Upper lobe of left lung (tissue), 6 donors: ENCODE data around the gene TREML4. TPM values are rescaled to one million over a fixed set of nuclear protein-coding genes. Genes with fewer than 3 reads are reported as not detected.
"Not testable (repeated sequence)": the region's sequence is repeated elsewhere in the genome, so short reads cannot be mapped to it uniquely, and the experiment has no call there.

Source experiments
- ATAC-seq, 2 donors: fragments of 200-7000 bp; cut with Tn5 transposase; one replicate each; pipeline ENCODE4 v1.9.1; 2022; ENCODE audit warnings: mild to moderate bottlenecking in 2 of 2, moderate library complexity in 2 of 2; ENCODE audit not compliant: low FRiP score in 2 of 2
- DNase-seq, 2 donors: peaks; one replicate each; pipeline ENCODE4 v3.0.0-alpha.2; 2019 to 2020
- H3K27ac ChIP-seq, 4 donors: fragments of 200-600 bp; sonication (generic); one replicate each; pipeline ENCODE4 v1.5.1; 2016 to 2019
- H3K27me3 ChIP-seq, 4 donors: fragments of 200-600 bp; sonication (generic); one replicate each; pipeline ENCODE4 v1.5.1; 2017 to 2019
- H3K36me3 ChIP-seq, 4 donors: fragments of 200-600 bp; sonication (generic); one replicate each; pipeline ENCODE4 v1.5.1; 2016 to 2019
- H3K4me1 ChIP-seq, 4 donors: fragments of 200-600 bp; sonication (generic); one replicate each; pipeline ENCODE4 v1.5.1; 2018 to 2019
- H3K4me3 ChIP-seq, 4 donors: fragments of 200-600 bp; sonication (generic); one replicate each; pipeline ENCODE4 v1.5.1; 2017 to 2019; ENCODE audit warnings: mild to moderate bottlenecking in 2 of 4, moderate library complexity in 1 of 4
- H3K9me3 ChIP-seq, 4 donors: fragments of 200-600 bp; sonication (generic); one replicate each; pipeline ENCODE4 v1.5.1; 2018 to 2019
- CTCF ChIP-seq, 6 experiments: fragments of 450-650 bp in 4 of 6; fragments of 200-600 bp in 2 of 6; sonication (generic) in 2 of 6; IDR thresholded peaks; one replicate each; pipeline ENCODE4 v1.5.1; 2016 to 2019; ENCODE audit warnings: antibody characterized with exemption in 6 of 6
- EP300 ChIP-seq, 4 donors: sonication (generic); formaldehyde crosslinking; IDR thresholded peaks; one replicate each; pipeline ENCODE4 v1.5.1; 2017; ENCODE audit warnings: antibody characterized with exemption in 4 of 4, control low read depth in 2 of 4
- POLR2A ChIP-seq, 4 donors: fragments of 450-650 bp; IDR thresholded peaks; one replicate each; pipeline ENCODE4 v1.5.1; 2016 to 2017; ENCODE audit warnings: antibody characterized with exemption in 4 of 4, mild to moderate bottlenecking in 2 of 4
- POLR2AphosphoS5 ChIP-seq, 2 donors: sonication (generic); formaldehyde crosslinking; IDR thresholded peaks; one replicate each; pipeline ENCODE4 v1.5.1; 2017; ENCODE audit warnings: antibody characterized with exemption in 2 of 2
- WGBS, 2 donors: methylation state at CpG; one replicate each; pipeline ENCODE4 v1.1.5; 2017 to 2018; 5-methylcytosine and 5-hydroxymethylcytosine counted together
- total RNA-seq, 6 donors: library from RNA; depleted of rRNA in 4 of 6; stranded (reverse); fragments of >200 nt in 4 of 6; gene quantifications; one replicate each; pipeline versions ENCODE4 v1.1.0 to v1.2.1, GENCODE V29; 2016 to 2021
- donor health status: DM: no; HTN: no; CAD: no; lungs with moderate emphysema.
- donor health status: DM: no; HTN: yes; CAD: no; lungs with severe emphysema.

TREML4 gene
- total RNA-seq, 6 donors from 2014 or later, result not detected

GRCh38 chr6:41186031-41186562 lies 42.1 kb upstream of the TREML4 start:
- Histone ChIP-seq H3K27me3 (no peaks in the 10 kb centered on the region), H3K4me1 (peaks cover 4 to 5% (median 4%) of the 10 kb centered on the region in 4 donors), H3K36me3 (no peaks in the 10 kb centered on the region), H3K4me3 (no peak overlapping the region), H3K27ac (peak overlapping the region in 2 of 4 donors; percentile 24 to 54), H3K9me3 (peaks cover 0 to 9% (median 7%) of the 10 kb centered on the region in 4 donors)
- DNase-seq (peak in 1 of 2 donors; percentile 32), ATAC-seq (peak; percentile 12 to 34)
- peak in 1 of 4 donors; percentile 40 for TF ChIP-seq POLR2A (IDR thresholded peaks at IDR 0.05)
- TF ChIP-seq POLR2AphosphoS5 (IDR thresholded peaks at IDR 0.05), result no peak
- 64 to 74% methylated on average over 10 of the region's 10 CpGs for WGBS, 2 donors

DNA sequence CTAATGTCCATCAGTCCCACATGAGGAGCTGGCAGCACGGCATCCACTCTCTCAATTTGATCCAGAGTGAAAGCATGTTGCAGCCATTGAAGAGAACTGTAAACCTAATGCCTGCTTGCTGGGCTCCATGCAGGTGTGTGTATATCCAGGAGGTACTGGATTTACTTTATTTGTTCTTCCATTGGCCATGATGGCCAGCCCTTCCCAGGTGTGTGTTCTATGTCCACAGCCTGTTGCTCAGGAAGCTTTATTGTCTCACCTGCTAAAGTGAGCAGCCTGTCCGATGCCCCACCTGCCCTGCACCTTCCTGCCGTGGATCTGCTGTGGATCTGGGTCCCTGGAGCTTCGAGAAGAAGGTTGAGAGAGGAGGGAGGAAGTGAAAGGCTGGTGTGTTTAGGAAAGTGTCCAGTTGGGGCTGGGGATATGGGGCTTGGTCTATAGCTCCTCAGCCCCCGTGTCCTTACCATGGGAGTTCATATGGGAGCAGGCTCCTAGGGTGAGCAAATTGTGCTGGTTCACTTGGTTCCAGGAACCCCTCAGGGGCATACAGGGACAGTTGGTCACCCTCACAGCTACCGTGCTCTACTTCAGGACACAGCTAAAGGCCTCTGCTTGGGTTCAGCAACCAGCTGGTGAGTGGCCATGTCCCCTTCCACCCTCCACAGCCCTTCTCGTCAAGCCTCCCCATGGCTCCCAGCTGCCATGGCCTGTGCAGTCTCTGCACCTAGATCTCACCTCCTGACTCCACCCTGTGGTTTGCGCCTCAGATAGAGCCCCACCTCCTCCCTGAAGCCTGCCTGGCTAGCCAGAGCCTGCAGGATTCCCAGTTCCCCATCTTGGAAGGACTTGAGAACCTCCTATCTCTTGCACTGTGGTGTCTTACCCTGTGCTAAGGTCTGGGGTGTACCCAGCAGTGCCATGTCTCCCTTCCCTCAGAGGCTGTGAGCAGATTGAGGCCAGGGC lies 39.9 kb upstream of the TREML4 start:
- no peak for TF ChIP-seq POLR2AphosphoS5 (IDR thresholded peaks at IDR 0.05)
- TF ChIP-seq CTCF (IDR thresholded peaks at IDR 0.05), result no peak
- no peak for TF ChIP-seq EP300 (IDR thresholded peaks at IDR 0.05)
- TF ChIP-seq POLR2A (IDR thresholded peaks at IDR 0.05), result no peak
- 86 to 91% methylated on average over 5 to 8 of the region's 8 CpGs for WGBS, 2 donors
- no peaks in the 10 kb centered on the region for H3K4me1 ChIP-seq
- H3K9me3 ChIP-seq, result peaks cover 0 to 9% (median 7%) of the 10 kb centered on the region in 4 donors
- DNase-seq, result no peak
- no peaks in the 10 kb centered on the region for H3K36me3 ChIP-seq
- H3K27me3 ChIP-seq, result no peaks in the 10 kb centered on the region
- no peak overlapping the region for H3K4me3 ChIP-seq
- ATAC-seq, result no peak
- H3K27ac ChIP-seq, result no peak overlapping the region

DNA sequence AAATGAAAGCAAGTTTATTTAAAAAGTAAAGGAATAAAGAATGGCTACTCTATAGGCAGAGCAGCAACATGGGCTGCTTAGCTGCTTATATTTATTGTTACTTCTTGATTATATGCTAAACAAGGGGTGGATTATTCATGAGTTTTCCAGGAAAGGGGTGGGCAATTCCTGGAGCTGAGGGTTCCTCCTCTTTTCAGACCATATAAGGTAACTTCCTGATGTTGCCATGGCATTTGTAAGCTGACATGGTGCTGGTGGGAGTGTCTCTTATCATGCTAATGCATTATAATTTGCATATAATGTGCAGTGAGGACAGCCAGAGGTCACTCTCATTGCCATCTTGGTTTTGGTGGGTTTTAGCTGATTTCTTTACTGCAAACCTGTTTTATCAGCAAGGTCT lies 39.1 kb upstream of the TREML4 start:
- not testable (repeated sequence) for H3K4me1 ChIP-seq, H3K4me3 ChIP-seq, H3K27me3 ChIP-seq, H3K27ac ChIP-seq, DNase-seq, H3K36me3 ChIP-seq, H3K9me3 ChIP-seq, ATAC-seq

DNA sequence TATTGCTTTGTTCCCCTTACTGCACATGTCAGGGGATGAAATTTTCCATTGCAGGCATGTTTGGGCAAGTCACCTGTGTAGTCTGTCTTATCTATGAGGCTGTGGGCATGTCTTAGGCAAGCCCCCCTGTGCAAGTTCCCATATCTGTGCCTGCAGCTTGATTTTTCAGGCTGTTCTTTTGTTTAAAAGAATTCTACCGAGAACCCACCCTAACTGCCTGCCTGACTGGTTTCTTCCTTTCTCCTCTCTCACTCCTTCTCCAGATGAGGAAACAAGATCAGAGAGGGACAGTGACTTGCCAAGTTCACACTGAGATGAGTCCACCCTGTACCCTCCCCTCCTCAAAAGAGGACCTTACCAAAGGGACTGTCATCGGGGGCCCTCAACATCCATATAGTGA lies 38.2 kb upstream of the TREML4 start:
- WGBS, 2 donors, result 95 to 100% methylated on average over 2 of the region's 2 CpGs
- Histone ChIP-seq H3K9me3 (peaks cover 0 to 9% (median 7%) of the 10 kb centered on the region in 4 donors), H3K36me3 (no peaks in the 10 kb centered on the region), H3K4me3 (no peak overlapping the region), H3K27ac (no peak overlapping the region), H3K4me1 (no peaks in the 10 kb centered on the region), H3K27me3 (no peaks in the 10 kb centered on the region)
- TF ChIP-seq CTCF (IDR thresholded peaks at IDR 0.05) (no peak), POLR2AphosphoS5 (IDR thresholded peaks at IDR 0.05) (no peak), EP300 (IDR thresholded peaks at IDR 0.05) (no peak), POLR2A (IDR thresholded peaks at IDR 0.05) (no peak)
- DNase-seq (no peak), ATAC-seq (no peak)

GRCh38 chr6:41190791-41191190 lies 37.4 kb upstream of the TREML4 start:
- H3K9me3 ChIP-seq, result peaks cover 0 to 9% (median 7%) of the 10 kb centered on the region in 4 donors
- ATAC-seq (no peak), DNase-seq (no peak)
- TF ChIP-seq POLR2A (IDR thresholded peaks at IDR 0.05) (no peak), CTCF (IDR thresholded peaks at IDR 0.05) (no peak), POLR2AphosphoS5 (IDR thresholded peaks at IDR 0.05) (no peak), EP300 (IDR thresholded peaks at IDR 0.05) (no peak)
- WGBS, 2 donors, result 84 to 94% methylated on average over 3 of the region's 3 CpGs
- H3K4me3 ChIP-seq, result no peak overlapping the region
- no peak overlapping the region for H3K27ac ChIP-seq
- H3K36me3 ChIP-seq, result no peaks in the 10 kb centered on the region
- H3K27me3 ChIP-seq, result no peaks in the 10 kb centered on the region
- H3K4me1 ChIP-seq, result no peaks in the 10 kb centered on the region
